ENCODE measurements around the gene FAM53C. TPM values are rescaled to one million over a fixed set of nuclear protein-coding genes. Genes with fewer than 3 reads are reported as not detected.

Gene FAM53C
- total RNA-seq, 1 experiment from 2014 or later = 39.8 TPM

DNA sequence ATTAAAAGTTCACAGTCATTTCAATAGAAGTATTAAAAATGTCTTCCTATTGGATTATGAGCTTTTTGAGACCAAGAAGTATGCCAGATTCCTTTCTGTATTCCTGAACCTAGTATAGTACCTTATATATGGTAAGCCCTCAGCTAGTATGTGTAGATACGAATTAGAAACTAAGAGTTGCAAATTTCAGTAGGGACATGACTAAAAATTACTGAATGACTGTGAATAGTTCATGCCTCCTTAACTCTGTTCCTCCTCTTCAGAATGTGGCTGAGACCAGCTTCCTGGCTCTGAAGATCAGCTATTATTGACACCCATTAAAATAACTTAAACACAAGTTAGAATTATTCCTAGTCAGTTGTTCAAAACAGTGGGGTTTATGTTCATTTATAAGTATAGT lies 34.2 kb downstream of the FAM53C start:
- ChIA-PET POLR2A (ENCODE audit: low non-redundant PET) (no interaction called here), CTCF (no interaction called here)
- H3K27ac ChIP-seq (ENCODE audit: low read depth, low read length, poor library complexity, severe bottlenecking) = no peak overlapping the region
- H3K4me1 ChIP-seq (ENCODE audit: insufficient read depth, low read length, poor library complexity, severe bottlenecking) = no peaks in the 10 kb centered on the region
- no peak for TF ChIP-seq EZH2 (IDR thresholded peaks at IDR 0.05; ENCODE audit: borderline replicate concordance, low read depth, low read length, poor library complexity, severe bottlenecking)
- no peak for TF ChIP-seq CTCF (conservative IDR thresholded peaks at IDR 0.05; ENCODE audit: low read depth, low read length)
- H3K9me3 ChIP-seq (ENCODE audit: low read depth, low read length, poor library complexity, severe bottlenecking) = no peaks in the 10 kb centered on the region
- H3K27me3 ChIP-seq (replicated peaks; ENCODE audit: insufficient read depth, low read depth, low read length, poor library complexity) = no peaks in the 10 kb centered on the region
- peaks cover 8% of the 10 kb centered on the region for H3K36me3 ChIP-seq (ENCODE audit: insufficient read depth, low read length, poor library complexity, severe bottlenecking)
- no TSS peak for BruUV-seq (replicated peaks)
- DNase-seq (ENCODE audit: low spot score) = no peak
- intact Hi-C loops (cut with micrococcal nuclease; ENCODE audit: unreplicated experiment) = no loop called here
- no peak overlapping the region for H3K4me3 ChIP-seq (ENCODE audit: low read depth, low read length, poor library complexity, severe bottlenecking)

DNA sequence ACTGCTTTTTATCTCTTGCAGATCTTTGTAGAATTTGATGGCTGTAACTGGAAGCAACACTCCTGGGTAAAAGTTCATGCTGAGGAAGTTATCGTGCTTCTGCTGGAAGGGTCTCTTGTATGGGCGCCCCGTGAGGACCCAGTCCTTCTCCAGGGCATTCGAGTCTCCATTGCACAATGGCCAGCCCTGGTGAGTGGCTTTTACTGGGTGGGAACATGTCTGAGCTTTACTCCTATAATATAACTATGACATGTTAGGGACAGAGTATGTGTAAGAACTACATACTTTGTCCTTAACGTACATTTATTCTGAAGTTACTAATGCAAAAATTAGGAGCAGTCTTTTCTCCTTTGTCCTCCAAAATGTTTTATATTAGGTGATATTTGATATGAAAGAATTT lies 34.6 kb downstream of the FAM53C start:
- DNase-seq (ENCODE audit: low spot score) = no peak
- BruUV-seq (replicated peaks) = no TSS peak
- no peaks in the 10 kb centered on the region for H3K4me1 ChIP-seq (ENCODE audit: insufficient read depth, low read length, poor library complexity, severe bottlenecking)
- intact Hi-C loops (cut with micrococcal nuclease; ENCODE audit: unreplicated experiment) = no loop called here
- ChIA-PET CTCF (no interaction called here), POLR2A (ENCODE audit: low non-redundant PET) (no interaction called here)
- no peak overlapping the region for H3K4me3 ChIP-seq (ENCODE audit: low read depth, low read length, poor library complexity, severe bottlenecking)
- no peak overlapping the region for H3K27ac ChIP-seq (ENCODE audit: low read depth, low read length, poor library complexity, severe bottlenecking)
- no peaks in the 10 kb centered on the region for H3K27me3 ChIP-seq (replicated peaks; ENCODE audit: insufficient read depth, low read depth, low read length, poor library complexity)
- peaks cover 12% of the 10 kb centered on the region for H3K36me3 ChIP-seq (ENCODE audit: insufficient read depth, low read length, poor library complexity, severe bottlenecking)
- no peak for TF ChIP-seq EZH2 (IDR thresholded peaks at IDR 0.05; ENCODE audit: borderline replicate concordance, low read depth, low read length, poor library complexity, severe bottlenecking)
- no peak for TF ChIP-seq CTCF (conservative IDR thresholded peaks at IDR 0.05; ENCODE audit: low read depth, low read length)
- no peaks in the 10 kb centered on the region for H3K9me3 ChIP-seq (ENCODE audit: low read depth, low read length, poor library complexity, severe bottlenecking)

DNA sequence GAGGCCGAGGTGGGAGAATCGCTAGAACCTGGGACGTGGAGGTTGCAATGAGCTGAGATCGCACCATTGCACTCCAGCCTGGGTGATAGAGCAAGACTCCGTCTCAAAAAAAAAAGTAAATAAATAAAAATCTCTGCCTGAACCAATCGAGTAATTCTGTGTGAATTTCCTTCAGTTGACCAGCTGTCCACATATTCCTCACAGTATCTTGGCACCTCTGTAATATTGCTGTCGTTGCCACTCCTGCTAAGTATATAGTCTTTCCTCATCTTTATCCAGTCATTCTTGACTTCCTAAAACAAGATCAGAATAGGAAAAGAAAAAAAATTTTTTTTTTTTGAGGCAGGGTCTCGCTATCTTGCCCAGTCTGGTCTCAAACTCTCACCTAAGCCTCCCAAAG lies 44.3 kb downstream of the FAM53C start:
- Histone ChIP-seq H3K36me3 (ENCODE audit: insufficient read depth, low read length, poor library complexity, severe bottlenecking) (peaks cover 65% of the 10 kb centered on the region), H3K27me3 (replicated peaks; ENCODE audit: insufficient read depth, low read depth, low read length, poor library complexity) (no peaks in the 10 kb centered on the region), H3K27ac (ENCODE audit: low read depth, low read length, poor library complexity, severe bottlenecking) (no peak overlapping the region), H3K4me3 (ENCODE audit: low read depth, low read length, poor library complexity, severe bottlenecking) (no peak overlapping the region), H3K9me3 (ENCODE audit: low read depth, low read length, poor library complexity, severe bottlenecking) (no peaks in the 10 kb centered on the region), H3K4me1 (ENCODE audit: insufficient read depth, low read length, poor library complexity, severe bottlenecking) (no peaks in the 10 kb centered on the region)
- POLR2A ChIA-PET (ENCODE audit: low non-redundant PET) = no interaction called here
- no TSS peak for BruUV-seq (replicated peaks)
- no peak for DNase-seq (ENCODE audit: low spot score)
- TF ChIP-seq CTCF (conservative IDR thresholded peaks at IDR 0.05; ENCODE audit: low read depth, low read length) = no peak
- no peak for TF ChIP-seq EZH2 (IDR thresholded peaks at IDR 0.05; ENCODE audit: borderline replicate concordance, low read depth, low read length, poor library complexity, severe bottlenecking)
- intact Hi-C loops (cut with micrococcal nuclease; ENCODE audit: unreplicated experiment) = no loop called here
- CTCF ChIA-PET = no interaction called here

Measured in A673 (cell line).